K562 (cell line): ENCODE measurements around the gene PTH2.

ENCODE experiments used
- EGR1 ChIP-seq: fragments of 450-650 bp; conservative IDR thresholded peaks from 2 replicates; pipeline ENCODE4 v1.6.1; 2017; ENCODE audit warnings: mild to moderate bottlenecking
- EP300 ChIP-seq: IDR thresholded peaks from 2 replicates; pipeline ENCODE4 v1.6.1; 2012; ENCODE audit warnings: low read length, improper control_type of control experiment
- ETV6 ChIP-seq, 3 experiments: fragments of 150-350 bp in 1 of 3; sonication (generic) in 1 of 3; formaldehyde crosslinking in 1 of 3; IDR thresholded peaks; 2 replicates each; pipeline versions ENCODE4 v1.6.1 to v1.8.0; 2014 to 2022; ENCODE audit warnings: borderline replicate concordance in 2 of 3, low read depth in 2 of 3, antibody characterized with exemption in 1 of 3, low read length in 1 of 3, mild to moderate bottlenecking in 1 of 3, missing genetic modification reagents in 1 of 3
- EZH2 ChIP-seq: IDR thresholded peaks from 2 replicates; pipeline ENCODE4 v1.6.1; 2012; ENCODE audit warnings: low read depth, mild to moderate bottlenecking, inconsistent platforms, low read length, borderline replicate concordance
- JUND ChIP-seq, 2 experiments: IDR thresholded peaks; 2 replicates in 1 of 2; 3 replicates in 1 of 2; pipeline ENCODE4 v1.6.1; 2011; ENCODE audit warnings: borderline replicate concordance in 2 of 2, low read depth in 2 of 2, low read length in 2 of 2, improper control_type of control experiment in 1 of 2, missing biosample characterization in 1 of 2, missing genetic modification characterization in 1 of 2, missing genetic modification reagents in 1 of 2
- KDM5B ChIP-seq: fragments of 200-600 bp; sonication (generic); IDR thresholded peaks from 2 replicates; pipeline ENCODE4 v1.6.1; 2012; ENCODE audit warnings: low read depth, mild to moderate bottlenecking, moderate library complexity, low read length, control low read depth, inconsistent platforms; ENCODE audit not compliant: insufficient replicate concordance
- KLF6 ChIP-seq: fragments of 250-450 bp; sonication (Bioruptor Pico); IDR thresholded peaks from 2 replicates; pipeline ENCODE4 v1.4.0; 2020; ENCODE audit warnings: mild to moderate bottlenecking, moderate library complexity, borderline replicate concordance
- MAFK ChIP-seq: IDR thresholded peaks from 2 replicates; pipeline ENCODE4 v1.6.1; 2011; ENCODE audit warnings: low read length, improper control_type of control experiment
- PURB ChIP-seq: sonication (generic); formaldehyde crosslinking; IDR thresholded peaks from 2 replicates; pipeline ENCODE4 v1.9.0; 2021; ENCODE audit warnings: low read depth, mild to moderate bottlenecking, missing genetic modification reagents
- ZNF589 ChIP-seq: fragments of 200-800 bp; sonication (Bioruptor generic); IDR thresholded peaks from 2 replicates; pipeline ENCODE4 v1.6.1; 2016; ENCODE audit warnings: low read depth, missing genetic modification characterization, missing compliant biosample characterization
- TF ChIP-seq, protein P1 (sequence below), 2 experiments: fragments of 250-450 bp in 1 of 2; fragments of 450-650 bp in 1 of 2; sonication (Bioruptor Pico) in 1 of 2; IDR thresholded peaks; 2 replicates each; pipeline versions ENCODE4 v1.6.1 to v1.8.0; 2016 to 2021; ENCODE audit warnings: mild to moderate bottlenecking in 2 of 2, moderate library complexity in 2 of 2, missing compliant biosample characterization in 1 of 2, missing genetic modification characterization in 1 of 2
- TF ChIP-seq, protein P2 (sequence below): fragments of 200-400 bp; formaldehyde crosslinking; IDR thresholded peaks from 2 replicates; pipeline ENCODE4 v1.6.1; 2017; ENCODE audit warnings: mild to moderate bottlenecking, low read depth, low read length, moderate library complexity
- TF ChIP-seq, protein P3 (sequence below): sonication (generic); formaldehyde crosslinking; IDR thresholded peaks from 2 replicates; pipeline ENCODE4 v1.4.0; 2020; ENCODE audit warnings: mild to moderate bottlenecking, missing genetic modification reagents
- TF ChIP-seq, protein P4 (sequence below), 3 experiments: IDR thresholded peaks in 2 of 3; conservative IDR thresholded peaks in 1 of 3; 2 replicates each; pipeline ENCODE4 v1.5.1; 2011 to 2012; ENCODE audit warnings: low read length in 3 of 3, mild to moderate bottlenecking in 3 of 3, control low read depth in 2 of 3, improper control_type of control experiment in 1 of 3, inconsistent platforms in 1 of 3, low read depth in 1 of 3, mixed read lengths in 1 of 3, moderate library complexity in 1 of 3; ENCODE audit not compliant: insufficient read depth in 2 of 3

DNA sequence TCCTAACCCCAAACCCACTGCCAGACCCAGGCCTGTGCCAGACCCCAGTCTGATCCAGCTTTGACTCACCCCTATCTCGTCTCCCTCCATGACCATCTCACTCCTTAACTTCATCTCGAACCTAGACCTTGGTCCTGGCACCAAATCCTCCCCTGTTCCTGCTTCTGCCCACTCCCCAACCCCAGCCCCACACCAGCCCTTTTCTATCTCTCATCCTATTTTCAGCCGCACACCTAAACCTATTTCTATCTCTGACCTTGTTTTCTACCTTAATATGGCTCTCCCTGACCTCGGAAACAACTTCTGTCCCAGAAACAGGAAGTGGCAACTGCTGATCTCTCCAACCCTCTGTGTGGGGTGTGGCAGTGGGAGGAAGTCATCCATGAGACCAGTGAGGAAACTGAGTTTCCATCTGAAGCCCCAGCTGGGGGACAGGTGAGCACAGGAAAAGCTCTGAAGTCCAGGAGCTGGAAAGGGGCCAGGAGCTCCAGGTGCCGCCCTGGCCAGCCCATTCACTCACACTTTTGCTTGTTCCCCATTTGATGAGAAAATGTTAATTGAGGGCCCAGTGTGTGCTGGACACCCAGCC, 13.7 kb downstream of the PTH2 start:
- TF ChIP-seq, protein P1, sequence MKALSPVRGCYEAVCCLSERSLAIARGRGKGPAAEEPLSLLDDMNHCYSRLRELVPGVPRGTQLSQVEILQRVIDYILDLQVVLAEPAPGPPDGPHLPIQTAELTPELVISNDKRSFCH (CRISPR knock-in tag; IDR thresholded peaks at IDR 0.05), result no peak
- TF ChIP-seq, protein P1 (tag; IDR thresholded peaks at IDR 0.05), result no peak
- TF ChIP-seq, protein P2, sequence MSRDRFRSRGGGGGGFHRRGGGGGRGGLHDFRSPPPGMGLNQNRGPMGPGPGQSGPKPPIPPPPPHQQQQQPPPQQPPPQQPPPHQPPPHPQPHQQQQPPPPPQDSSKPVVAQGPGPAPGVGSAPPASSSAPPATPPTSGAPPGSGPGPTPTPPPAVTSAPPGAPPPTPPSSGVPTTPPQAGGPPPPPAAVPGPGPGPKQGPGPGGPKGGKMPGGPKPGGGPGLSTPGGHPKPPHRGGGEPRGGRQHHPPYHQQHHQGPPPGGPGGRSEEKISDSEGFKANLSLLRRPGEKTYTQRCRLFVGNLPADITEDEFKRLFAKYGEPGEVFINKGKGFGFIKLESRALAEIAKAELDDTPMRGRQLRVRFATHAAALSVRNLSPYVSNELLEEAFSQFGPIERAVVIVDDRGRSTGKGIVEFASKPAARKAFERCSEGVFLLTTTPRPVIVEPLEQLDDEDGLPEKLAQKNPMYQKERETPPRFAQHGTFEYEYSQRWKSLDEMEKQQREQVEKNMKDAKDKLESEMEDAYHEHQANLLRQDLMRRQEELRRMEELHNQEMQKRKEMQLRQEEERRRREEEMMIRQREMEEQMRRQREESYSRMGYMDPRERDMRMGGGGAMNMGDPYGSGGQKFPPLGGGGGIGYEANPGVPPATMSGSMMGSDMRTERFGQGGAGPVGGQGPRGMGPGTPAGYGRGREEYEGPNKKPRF, result no peak
- TF ChIP-seq KLF6 (CRISPR knock-in tag) (0 out of 2 replicates have a peak, but pooled peaks have one; percentile 71), JUND (IDR thresholded peaks at IDR 0.05; ENCODE audit: borderline replicate concordance, low read depth, low read length) (no peak), JUND (tag; IDR thresholded peaks at IDR 0.05; ENCODE audit: borderline replicate concordance, low read depth, low read length) (peak; percentile 30; the same call in 1 of the 3 replicates), EP300 (no peak), ETV6 (IDR thresholded peaks at IDR 0.05; ENCODE audit: borderline replicate concordance in 1 of 2, low read depth in 2 of 2, low read length in 1 of 2) (peak in 1 of 2 experiments; percentile 42; a peak in 1 of 4 replicates), ETV6 (CRISPR knock-in tag; IDR thresholded peaks at IDR 0.05; ENCODE audit: borderline replicate concordance) (no peak), PURB (CRISPR knock-in tag) (no peak), EZH2 (no peak), MAFK (no peak), EGR1 (no peak), ZNF589 (peak; percentile 92), KDM5B (no peak)
- TF ChIP-seq, protein P3, sequence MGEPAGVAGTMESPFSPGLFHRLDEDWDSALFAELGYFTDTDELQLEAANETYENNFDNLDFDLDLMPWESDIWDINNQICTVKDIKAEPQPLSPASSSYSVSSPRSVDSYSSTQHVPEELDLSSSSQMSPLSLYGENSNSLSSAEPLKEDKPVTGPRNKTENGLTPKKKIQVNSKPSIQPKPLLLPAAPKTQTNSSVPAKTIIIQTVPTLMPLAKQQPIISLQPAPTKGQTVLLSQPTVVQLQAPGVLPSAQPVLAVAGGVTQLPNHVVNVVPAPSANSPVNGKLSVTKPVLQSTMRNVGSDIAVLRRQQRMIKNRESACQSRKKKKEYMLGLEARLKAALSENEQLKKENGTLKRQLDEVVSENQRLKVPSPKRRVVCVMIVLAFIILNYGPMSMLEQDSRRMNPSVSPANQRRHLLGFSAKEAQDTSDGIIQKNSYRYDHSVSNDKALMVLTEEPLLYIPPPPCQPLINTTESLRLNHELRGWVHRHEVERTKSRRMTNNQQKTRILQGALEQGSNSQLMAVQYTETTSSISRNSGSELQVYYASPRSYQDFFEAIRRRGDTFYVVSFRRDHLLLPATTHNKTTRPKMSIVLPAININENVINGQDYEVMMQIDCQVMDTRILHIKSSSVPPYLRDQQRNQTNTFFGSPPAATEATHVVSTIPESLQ (CRISPR knock-in tag), result no peak
- TF ChIP-seq, protein P4, sequence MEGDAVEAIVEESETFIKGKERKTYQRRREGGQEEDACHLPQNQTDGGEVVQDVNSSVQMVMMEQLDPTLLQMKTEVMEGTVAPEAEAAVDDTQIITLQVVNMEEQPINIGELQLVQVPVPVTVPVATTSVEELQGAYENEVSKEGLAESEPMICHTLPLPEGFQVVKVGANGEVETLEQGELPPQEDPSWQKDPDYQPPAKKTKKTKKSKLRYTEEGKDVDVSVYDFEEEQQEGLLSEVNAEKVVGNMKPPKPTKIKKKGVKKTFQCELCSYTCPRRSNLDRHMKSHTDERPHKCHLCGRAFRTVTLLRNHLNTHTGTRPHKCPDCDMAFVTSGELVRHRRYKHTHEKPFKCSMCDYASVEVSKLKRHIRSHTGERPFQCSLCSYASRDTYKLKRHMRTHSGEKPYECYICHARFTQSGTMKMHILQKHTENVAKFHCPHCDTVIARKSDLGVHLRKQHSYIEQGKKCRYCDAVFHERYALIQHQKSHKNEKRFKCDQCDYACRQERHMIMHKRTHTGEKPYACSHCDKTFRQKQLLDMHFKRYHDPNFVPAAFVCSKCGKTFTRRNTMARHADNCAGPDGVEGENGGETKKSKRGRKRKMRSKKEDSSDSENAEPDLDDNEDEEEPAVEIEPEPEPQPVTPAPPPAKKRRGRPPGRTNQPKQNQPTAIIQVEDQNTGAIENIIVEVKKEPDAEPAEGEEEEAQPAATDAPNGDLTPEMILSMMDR (IDR thresholded peaks at IDR 0.05 in 2 of 3, conservative IDR thresholded peaks at IDR 0.05 in 1 of 3; ENCODE audit: insufficient read depth in 2 of 3, low read depth in 1 of 3, low read length in 3 of 3), result no peak
